Hippocampal formation (tissue), 2 donors: ENCODE data around the gene RPS13.
"Not testable (repeated sequence)": the region's sequence is repeated elsewhere in the genome, so short reads cannot be mapped to it uniquely, and the experiment has no call there.

Experiments
- DNase-seq, 2 donors: peaks; one replicate each; lab custom pipeline; 2025; lab: John Stamatoyannopoulos, UW

The RPS13 gene

GRCh38 chr11:17036666-17037658 lies 40.5 kb downstream of the RPS13 start:
- DNase-seq, result no peak

GRCh38 chr11:17034027-17034426 lies 43.4 kb downstream of the RPS13 start:
- DNase-seq, result not testable (repeated sequence)

GRCh38 chr11:17026487-17027082 lies 50.9 kb downstream of the RPS13 start:
- DNase-seq, result no peak

- no peak for DNase-seq
Observed at GRCh38 chr11:17024924-17025323, 52.5 kb downstream of the RPS13 start.
